ENCODE results near the gene DMPK.
"Not testable (repeated sequence)": the region's sequence is repeated elsewhere in the genome, so short reads cannot be mapped to it uniquely, and the experiment has no call there.

DMPK gene

DNA sequence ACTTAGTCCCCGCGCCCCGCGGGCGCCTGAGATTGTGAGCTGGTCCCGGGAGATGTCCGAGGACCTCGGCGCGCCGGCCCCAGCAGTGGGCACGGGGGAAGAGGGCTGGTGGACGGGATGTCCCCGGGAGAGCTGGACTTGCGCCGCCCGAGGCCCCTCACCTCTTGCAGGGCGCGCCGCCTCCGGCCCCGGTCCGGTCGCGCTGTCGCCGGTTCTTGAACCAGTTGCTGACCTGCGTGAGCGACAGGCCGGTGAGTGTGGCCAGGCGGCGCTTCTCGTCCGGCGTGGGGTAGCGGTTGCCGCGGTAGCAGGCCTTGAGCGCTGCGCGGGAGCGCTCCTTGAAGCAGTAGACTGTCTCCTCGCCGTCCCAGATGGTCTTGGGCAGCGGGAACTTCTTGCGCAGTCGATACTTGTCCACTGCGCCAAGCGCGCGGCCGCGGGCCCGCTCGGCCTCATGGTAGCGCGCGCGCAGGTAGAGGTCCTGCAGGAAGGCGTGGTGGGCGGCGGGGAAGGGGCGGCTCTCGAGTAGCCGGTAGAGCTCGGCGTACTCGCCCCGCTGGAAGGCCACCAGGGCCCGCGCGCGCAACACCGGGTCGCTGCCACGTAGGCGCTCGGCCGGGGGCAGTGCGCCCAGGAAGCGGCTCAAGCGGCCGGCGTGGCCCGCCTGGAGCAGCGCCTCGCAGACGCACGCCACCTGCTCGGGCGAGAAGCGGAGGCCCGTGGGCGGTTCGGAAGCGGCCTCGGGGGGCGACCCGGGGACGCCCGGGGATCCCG is 14.2 kb downstream of the DMPK start:
- no peak for DNase-seq

DNA sequence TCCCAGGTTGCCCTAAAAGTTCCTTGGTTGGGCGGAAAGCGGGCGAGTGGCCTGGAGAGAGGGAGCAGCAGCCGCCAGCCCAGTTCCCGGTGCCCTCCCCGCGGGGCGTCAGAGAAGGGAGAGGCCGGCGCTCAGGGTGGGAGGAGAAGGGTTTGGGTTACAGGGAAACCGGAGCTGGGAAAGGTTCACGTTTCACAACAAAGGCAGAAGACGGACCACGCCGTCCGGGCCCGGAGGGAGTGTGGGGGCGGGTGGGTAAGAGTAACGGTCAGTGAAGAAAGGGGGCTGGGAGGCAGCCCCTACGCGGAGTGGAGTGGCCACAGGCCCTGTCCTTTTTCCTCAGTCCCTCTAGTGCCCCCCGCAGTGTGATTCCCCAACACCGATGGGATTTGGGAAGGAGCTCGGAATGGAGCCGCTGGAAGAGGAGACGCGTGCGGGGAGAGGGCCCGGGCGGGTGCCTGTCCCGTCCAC is 14.8 kb downstream of the DMPK start:
- no peak for DNase-seq

DNA sequence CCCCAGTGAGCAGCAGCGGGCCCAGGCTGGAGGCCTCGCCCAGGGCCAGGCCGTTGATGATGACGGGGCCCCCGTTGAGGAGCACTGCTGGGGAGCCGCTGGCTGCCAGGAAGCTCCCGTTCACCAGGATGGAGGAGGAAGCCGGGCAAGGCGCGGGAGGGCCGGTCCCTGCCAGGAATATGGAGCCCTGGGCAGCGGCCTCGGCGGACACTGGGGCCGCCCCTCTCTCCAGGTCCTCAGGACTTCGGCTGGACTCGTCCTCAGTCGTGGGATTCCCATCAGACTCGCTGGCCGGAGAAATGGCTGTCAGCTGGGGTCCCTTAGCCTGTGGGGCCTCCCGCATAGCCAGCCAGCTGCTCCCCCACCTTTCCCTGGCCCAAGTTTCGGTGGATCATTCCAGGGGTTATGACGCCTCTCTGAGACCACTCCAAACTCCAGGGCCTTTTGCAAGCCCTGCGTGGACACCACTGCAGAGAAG is 15.4 kb downstream of the DMPK start:
- no peak for DNase-seq

DNA sequence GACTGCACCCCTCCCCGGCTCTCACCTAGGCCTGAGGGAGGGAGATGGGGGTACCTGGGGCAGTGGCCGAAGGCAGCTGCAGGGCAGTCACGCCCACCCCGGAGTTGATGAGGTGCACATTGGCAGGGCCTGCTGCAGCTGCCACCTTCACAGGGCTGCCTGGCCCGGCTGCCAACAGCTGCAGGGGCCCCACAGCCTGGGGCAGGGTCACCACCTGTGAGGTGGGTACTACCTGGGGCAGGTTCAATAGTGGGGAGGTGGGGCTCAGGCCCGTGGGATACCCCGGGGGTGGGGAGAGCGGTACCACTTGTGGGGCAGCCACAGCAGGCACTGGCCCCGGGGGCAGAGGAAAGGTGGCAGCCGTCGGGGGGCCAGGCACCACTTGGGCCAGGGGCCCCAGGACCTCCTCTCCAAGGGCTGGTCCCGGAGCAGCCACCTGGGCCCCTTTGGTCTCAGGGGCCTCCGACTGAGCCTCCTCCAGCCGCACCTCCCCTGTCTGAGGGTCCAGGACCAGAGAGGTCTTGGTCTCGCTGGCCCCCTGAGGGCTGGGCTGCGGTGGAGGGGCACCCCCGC is 15.9 kb downstream of the DMPK start:
- DNase-seq, result no peak

DNA sequence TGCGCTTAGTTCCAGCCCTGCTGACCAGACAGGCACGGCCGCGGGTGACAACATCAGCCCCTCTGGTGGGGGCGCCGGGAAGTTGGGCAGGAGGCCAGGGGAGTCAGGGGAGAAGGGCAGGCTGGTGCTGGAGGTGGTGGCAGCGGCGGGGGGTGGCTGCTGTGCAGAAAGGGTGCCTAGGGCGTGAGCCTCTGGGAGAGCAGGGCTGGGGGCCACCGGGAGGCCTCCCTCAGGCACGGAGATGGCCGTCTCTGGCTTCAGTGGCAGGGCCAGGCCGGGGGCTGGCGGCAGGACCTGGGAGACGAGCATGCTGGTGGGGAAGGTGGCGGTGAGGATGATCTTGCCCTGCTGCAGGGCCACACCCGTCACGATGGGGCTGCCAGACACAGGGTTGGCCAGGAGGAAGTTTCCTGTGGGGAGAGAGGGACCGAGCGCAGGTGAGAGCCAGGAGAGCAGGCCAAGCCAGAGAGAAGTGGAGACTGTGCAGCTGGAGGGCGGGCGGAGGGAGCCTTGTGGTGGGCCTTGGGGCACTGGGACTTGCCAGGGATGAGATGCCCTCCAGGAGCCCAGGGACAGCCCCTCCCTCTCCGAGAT is 16.5 kb downstream of the DMPK start:
- DNase-seq, result no peak

DNA sequence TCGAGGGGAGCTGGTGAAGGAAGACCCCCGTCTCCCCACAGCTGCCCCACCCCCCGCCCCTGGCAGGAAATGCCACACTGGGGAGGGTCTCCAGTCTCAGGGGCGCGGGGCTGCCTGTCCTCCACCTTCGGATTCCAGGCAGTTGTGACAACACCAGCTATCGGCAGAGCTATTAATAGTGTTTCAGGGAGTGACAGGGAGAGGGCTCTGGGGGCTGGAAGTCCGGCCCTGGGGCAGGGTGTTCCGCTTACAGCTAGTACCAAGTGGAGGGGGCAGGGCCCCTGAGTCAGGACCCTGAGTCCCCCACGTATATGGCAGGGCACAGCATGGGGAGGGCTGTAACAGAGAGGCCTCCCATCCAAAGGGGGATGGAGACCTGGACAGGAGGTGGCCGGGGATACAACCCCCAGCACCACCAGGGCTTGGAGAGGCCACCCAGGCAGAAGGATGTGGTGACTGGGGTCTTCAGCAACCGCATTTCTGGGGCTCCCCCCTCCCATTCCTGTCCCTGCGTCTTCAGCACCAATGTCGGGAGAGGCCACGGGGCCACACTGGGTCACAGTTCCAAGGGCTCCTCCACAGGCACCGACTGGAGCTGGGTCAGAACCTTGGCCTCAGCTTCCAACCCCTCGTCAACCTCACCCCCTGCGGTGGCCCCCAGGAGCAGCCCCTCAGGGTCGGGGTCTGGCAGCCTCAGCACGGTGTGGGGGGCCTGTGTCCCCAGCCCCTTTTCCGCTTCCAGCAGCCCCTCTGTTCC is 17.2 kb downstream of the DMPK start:
- no peak for DNase-seq

DNA sequence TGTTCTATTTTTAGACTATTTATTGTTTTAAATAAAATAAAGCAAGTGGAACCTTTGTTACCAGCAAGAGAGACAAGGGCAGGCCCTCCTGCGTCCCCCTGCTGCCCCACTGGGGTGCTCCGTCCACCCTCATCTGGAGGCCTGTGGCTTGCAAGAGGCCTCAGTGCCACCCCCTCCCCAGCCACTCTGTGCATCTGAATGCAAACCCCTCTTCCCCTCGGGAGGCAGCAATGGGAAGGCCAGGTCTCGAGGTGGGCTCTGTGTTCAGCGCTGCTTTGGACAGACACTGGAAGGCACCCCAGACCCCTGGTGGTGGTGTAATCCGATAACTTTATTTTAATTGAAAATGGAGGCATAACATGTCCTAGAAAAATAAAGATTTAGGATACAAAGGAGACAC is 17.8 kb downstream of the DMPK start:
- DNase-seq, result no peak

DNA sequence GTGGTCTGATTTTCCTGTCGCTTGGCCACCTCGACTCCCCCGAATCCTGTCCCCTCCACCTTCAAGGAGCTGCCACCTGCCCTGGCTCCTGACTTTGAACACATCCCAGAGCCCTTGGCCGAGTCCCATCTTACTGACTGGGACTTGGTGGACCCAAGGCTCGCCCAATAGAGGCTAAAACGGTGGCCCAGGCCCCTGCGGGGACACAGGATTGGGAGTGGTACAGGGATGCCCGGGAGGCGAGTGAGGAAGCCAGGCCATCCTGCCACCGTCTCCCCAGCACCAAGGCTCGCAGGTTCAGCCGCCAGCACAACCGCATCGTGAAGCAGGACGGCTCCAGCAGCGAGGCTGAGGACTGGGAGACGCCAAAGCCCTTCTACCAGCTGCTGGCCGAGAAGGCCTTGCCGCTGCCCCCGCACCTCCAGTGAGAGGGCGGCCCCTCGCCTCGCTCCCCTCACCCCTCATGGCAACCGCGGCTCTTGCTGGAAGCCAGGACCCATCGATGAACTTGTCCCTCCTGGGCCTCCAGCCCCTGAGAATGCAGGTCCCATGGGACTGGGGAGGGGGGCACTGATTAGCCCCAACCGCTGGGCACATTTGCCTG is 18.5 kb downstream of the DMPK start:
- no peak for DNase-seq

DNA sequence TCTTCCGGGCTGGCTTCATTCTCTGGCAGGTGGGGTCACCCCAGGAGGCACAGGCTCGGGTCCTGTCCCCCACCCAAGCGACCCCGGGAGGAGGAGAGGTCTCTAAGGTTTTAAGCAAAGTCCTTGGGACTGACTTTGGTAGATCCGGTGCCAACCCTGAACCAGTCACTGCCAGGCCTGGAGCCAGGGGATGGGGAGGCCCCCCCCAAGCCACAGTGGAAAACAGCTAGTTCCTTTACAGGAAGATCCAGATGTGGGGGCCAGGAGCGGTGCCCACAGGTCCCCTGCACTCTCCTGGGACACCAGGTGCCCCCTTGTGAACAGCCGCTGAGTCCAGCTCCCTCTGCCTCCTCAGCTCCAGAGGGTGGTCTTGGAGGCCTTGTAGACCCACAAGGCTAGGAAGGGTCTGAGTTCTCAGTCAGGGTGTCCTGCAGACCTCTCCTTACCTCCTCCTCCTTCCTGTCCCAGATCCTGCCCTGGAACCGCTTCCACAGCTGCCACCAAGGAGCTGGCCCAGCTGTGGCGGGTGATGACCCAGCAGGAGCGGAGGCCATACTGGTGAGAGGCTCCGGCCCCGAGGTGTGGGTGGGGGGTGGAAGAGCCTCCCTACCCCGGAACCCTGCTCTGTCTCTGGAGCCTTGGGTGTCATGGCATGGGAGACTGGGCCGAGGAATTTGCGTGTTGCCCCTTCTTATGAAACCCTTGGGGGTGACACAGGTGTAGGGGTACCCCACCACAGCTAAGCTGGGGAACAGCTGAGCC is 19.2 kb downstream of the DMPK start:
- DNase-seq, result no peak

DNA sequence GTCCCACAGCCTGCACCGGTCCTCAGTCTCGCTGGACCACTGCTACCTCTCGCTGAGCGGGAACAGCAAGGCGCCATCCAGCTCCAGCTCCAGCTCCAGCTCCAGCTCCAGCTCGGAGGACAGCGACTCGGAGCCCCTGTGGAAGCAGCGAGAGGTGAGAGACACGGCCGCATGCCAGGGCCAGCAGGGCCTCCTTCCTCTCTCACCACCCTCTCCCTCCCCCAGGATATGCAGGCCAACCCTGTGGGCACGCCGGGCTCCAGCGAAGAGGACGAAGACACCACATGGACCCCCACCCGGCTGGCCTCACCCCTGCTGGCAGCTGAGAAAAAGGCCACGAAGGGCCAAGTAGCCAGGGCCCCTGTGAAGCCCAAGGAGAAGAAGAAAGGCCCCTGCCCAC is 20.6 kb downstream of the DMPK start:
- DNase-seq, result no peak

DNA sequence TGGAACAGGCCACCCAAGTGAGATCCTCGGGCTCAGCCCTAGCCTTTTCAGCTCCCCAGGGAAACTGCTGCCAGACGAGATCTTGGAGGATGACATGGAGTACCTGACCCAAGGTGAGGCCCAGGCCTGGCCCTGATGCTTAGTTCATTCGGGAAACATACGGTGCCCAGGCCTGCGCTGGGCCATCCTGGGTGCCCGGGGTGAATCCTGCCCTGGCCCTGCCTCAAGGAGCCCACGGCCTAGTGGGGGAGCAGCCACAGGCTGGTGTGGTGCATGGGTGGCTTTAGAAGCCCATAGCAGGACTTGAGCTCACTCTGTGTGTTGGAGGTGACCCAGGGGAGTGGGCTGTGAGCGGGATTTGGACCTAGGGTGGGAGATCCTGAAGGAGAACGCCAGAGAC is 23.4 kb downstream of the DMPK start:
- no peak for DNase-seq

DNA sequence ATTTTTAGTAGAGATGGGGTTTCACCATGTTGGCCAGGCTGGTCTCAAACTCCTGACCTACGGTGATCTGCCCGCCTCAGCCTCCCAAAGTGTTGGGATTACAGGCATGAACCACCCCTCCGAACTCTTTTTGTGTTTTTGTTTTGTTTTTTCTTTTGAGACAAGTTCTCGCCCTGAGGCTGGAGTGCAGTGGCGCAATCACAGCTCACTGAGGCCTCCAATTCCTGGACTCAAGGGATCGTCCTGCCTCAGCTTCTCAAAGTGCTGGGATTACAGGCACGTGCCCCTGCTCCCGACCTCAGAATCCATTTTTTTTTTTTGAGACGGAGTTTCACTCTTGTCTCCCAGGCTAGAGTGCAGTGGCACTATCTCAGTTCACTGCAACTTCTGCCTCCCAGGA is 24.6 kb downstream of the DMPK start:
- DNase-seq, result no peak

DNA sequence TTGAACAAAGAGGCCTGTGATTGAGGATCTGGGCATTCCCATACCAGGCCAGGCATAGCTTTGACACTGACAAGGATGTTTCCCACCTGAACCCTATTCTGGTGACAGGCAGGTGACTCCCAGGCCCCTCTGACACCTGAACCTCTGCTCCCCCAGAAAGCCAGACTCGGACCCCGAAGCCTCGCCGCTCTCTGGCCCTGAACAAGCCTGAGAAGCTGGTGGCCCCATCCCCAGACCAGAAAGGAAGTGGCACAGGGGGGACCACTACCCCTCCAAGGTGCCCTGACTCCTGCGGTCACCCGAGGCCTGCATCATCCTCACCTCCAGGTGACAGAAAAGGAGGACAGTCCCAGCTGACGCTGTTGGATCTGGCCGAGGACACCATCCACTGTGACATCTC is 28.0 kb downstream of the DMPK start:
- no peak for DNase-seq

DNA sequence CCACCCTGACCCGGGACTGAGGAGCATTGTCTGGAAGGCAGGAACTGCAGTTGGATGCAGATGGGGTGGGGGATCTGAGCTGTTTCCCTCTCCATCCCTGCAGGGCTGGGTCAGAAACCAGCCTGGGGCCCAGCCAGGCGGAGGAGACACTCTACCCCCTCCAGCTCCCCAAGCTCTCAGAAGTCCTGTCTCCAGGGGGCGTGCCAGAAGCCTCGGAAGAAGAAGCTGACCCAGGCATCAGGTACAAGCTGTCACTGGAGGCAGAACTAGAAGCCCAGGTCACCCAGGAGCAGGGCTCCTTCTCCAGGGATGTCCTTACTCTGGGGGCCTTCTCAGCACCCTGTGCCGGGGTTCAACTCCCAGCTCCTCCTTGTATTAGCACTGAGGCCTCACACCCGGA is 28.7 kb downstream of the DMPK start:
- DNase-seq, result no peak

DNA sequence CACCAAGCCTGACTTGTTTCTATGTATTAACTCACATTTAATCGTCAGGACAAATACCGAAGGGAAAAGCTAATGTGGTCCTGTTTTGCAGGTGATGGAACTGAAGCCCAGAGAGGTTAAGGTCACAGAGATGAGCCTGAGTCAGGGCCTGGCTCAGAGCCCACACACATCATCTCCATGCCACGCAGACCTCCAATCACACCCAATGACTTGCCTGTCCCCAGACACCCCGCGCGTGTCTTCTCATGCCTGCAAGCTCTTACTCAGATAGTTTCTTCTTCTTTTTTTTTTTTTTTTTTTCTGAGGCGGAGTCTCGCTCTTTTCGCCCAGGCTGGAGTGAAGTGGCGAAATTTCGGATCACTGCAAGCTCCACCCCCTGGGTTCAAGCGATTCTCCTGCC is 29.7 kb downstream of the DMPK start:
- no peak for DNase-seq

DNA sequence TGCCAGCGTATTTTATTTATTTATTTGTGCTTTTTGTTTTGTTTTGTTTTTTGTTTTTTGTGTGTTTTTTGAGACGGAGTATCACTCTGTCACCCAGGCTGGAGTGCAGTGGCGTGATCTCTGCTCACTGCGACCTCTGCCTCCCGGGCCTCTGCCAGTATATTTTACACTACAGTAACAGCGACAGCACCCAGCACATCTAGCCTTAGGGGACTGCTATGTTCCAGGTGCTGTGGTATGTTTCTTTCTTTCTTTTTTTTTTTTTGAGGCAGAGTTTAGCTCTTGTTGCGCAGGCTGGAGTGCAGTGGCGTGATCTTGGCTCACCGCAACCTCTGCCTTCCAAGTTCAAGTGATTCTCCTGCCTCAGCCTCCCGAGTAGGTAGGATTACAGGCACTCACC is 30.8 kb downstream of the DMPK start:
- DNase-seq, result not testable (repeated sequence)

DNA sequence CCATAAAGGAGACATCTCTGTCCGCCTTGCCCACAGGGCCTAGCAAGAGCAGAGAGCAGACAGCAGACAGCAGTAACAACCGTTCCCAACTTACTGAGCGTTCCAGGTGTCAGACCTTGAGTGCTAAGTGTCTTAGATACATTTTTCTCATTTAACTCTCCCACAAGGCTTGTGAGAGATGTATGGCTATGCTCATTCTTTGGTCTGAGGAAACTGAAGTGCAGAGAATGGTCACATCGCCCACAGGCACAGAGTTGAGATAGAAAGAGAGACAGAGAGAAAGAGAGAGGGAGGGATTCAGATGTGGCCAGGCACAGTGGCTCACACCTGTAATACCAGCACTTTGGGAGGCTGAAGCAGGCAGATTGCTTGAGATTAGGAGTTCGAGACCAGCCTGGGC is 34.8 kb downstream of the DMPK start:
- DNase-seq, result no peak

DNA sequence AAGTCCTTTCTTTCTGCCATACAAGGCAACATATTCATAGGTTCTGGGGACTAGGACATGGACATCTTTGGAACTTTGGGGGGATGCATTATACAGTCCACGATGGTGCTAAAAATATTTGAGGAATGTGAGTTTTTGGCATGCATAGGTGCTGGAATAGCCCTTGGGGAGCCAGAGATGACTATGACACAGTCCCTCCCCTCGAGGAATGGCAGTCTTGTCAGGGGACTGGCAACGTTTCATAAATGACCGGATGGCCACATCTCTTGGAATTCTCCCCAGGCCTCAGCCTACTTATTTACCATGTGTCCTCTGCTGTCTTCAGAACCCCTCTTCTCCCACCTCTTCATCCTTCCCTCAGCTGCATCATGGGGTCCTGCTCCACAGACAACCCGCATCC is 35.4 kb downstream of the DMPK start:
- no peak for DNase-seq

DNA sequence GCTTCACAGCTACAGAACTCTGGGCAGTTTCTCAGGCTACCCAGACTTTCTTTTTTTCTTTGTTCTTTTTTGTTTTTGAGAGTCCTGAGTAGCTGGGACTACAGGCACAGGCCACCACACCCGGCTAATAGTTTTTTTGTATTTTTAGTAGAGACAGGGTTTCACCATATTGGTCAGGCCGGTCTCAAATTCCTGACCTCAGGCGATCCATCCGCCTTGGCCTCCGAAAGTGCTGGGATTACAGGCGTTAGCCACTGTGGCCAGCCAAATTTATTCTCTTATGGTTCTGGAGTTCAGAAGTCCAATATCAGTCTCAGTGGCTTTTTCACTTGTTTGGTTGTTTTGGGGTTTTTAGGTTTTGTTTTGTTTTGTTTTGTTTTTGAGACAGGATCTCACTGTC is 36.7 kb downstream of the DMPK start:
- no peak for DNase-seq

DNA sequence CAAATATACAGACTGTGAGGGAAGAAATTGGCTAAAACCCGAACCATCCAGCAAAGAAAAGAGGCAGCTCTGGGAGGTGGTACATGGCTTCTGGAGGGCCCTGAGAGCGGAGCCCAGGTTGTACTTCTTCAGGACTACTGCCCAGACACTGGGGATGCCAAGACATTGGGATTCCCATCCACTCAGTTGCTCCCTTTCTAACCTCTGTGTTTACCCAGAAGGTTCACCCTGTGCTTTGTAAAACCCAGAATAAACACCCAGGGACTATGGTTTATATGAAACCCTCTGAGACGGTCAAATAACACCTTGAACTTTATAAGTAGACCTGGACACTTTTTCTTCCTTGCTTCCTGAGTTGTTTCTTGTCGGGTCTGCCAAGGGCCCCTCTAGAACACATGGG is 39.3 kb downstream of the DMPK start:
- no peak for DNase-seq

DNA sequence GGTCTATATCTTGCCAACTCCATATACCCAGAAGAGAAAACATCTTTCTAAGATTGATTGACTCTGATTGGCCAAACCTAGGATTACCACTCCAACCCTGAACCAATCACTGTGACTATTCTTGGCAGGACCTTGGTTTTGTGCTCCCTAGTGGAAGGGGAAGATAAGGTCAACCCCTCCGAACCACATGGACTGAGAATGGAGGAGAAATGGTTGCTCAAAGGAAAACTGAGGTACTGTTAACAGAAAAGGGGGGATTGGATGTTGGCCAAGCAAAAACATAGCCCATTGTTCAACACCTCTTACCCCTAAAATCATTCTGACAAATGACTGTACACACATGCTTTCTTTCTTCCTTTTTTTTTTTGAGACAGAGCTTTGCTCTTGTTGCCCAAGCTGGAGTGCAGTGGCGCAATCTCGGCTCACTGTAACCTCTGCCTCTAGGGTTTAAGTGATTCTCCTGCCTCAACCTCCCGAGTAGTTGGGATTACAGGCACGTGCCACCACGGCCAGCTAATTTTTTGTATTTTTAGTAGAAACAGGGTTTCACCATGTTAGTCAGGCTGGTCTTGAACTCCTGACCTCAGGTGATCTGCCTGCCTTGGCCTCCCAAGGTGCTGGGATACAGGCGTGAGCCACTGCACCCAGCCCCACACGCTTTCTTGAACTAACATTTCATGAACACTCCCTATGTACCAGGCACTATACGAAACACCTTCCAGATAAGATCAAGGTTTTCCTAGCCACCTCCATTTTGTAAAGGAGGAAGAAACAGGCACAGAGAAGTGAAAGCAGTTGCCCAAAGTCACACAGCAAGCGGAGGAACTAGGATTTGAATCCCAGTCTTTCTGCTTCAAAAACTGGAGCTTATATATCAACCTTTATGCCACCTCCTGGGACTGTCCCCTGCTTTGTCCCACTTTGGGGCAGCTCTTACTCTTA is 42.5 kb downstream of the DMPK start:
- no peak for DNase-seq
